Epidermal melanocyte (primary cell): ENCODE results near the gene UQCRHL.

Experiments used
- DNase-seq: peaks from one replicate; pipeline ENCODE4 v3.0.0; 2011; ENCODE audit warnings: low spot score; ENCODE audit not compliant: insufficient read length

UQCRHL gene

DNA sequence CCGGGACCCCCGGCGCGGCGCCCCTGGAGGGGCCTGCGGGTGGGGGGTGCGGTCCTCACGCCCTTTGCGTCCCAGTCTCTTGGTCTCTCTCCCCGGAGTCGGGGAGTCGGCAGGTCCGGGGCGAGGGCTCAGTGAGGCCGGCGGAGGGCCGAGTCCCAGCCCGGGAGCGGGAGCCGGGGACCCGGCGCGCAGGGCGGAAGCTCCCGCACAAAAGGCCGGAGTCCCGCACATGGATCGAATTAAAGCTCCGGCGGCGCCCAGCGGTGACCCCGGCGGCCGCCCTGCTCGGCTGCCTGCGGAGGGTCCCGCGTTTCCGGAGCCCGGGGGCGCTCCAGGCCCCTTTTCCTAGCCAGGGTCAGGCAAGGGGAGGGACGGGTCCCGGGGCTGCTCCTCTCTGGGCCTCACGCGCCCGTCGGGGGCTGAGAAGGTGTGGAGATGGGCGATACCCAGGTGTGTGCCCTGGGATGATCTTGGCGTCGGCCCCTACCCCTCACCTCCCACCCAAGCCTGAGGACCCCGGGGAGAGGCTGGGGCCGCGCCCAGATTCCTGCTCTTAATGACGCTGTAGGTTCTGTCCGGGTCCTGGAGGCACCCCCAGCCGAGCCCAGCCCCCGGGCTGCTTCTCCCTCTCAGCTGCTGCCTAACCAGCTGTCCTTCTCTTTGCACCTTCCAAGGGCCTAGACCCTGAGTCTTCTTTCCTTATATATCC lies 48.3 kb downstream of the UQCRHL start:
- DNase-seq, result no peak

- DNase-seq, result no peak
Observed at GRCh38 chr1:15758343-15758931, 49.0 kb downstream of the UQCRHL start, which contains the start of gene FBLIM1. TSS of gene FBLIM1 (plus strand) at chr1:15758795. CDS start at chr1:15764984, 6,189 bp downstream.

DNA sequence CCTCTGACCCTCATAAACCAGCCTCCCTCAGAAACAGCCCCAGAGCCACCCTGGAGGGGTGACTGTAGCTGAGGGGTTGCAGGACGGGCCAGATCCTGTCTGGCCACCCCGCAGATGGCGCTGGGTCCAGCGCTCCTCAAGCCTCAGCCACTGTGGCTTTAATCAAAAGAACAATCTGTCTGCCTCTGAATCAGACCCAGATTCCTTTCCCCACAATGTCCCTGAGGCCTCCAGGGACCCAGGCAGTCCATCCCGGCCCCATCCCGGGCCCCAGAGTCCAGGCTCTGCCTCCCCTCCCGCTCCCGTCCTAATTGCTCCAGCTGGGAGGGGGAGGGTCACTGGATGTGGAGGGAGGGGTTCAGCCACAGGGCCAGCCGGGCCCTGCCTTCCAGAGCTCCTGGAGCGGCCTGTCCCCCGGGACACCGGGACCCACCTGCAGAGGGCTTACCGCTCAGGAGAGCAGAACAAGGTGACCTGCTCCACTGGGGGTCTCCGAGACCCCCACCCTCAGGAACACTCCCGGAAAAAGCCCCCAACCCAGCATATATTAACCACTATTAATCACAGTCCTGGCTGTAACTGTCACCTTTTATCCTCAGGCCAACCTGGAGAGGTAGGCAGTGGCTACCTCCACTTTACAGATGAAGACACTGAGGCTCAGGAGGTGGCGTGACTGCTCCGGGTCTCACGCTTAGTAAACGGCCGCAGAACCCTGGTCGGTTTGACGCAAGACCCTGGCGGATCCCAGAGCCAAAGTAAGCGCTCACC lies 49.7 kb downstream of the UQCRHL start:
- no peak for DNase-seq
